HG02852 (cell line): Measurements from ENCODE around the gene MSH5.
A peak's percentile ranks its signal among the peaks of the same experiment; 100 is the strongest.

Experiments used
- ATAC-seq: cut with Tn5 transposase; IDR thresholded peaks from one replicate; pipeline ENCODE4 v1.9.1; 2021; ENCODE audit warnings: mild to moderate bottlenecking, moderate library complexity; ENCODE audit not compliant: unreplicated experiment

The MSH5 gene

GRCh38 chr6:31729515-31729978 is 10.3 kb upstream of the MSH5 start:
- ATAC-seq = peak; percentile 53

DNA sequence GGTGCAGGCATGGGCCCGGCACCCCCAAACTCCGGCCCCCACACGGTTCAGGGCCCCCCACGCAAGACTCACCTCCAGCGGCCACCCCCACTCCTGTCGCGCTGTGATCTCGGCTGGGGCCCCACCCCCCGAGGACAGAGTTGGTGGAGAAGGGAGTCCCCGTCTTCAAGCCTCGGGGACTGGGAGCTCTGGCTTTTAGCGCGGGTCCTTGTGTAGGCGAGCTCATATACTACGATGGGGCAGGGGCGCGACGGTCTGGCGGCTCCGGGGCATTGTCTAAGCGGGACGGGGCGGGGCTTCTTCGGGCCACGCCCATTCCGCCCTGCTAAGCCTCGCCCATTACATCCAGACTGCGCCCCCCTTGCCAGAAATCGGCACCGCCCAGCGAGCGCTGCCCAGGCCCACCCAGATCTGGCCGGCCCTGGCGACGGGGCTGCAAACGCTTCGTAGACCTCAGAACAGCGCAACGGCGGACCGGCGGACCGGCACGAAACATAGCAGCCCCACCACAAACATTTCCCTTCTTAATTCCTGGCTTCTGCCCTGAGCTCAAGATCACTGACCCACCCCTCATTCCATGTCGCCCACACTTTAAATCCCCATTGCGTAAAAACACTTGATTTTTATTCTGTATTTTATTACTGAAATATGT is 9.7 kb upstream of the MSH5 start:
- ATAC-seq = peak; percentile 32

- no peak for ATAC-seq
Measured at GRCh38 chr6:31730631-31731086, 9.1 kb upstream of the MSH5 start.

DNA sequence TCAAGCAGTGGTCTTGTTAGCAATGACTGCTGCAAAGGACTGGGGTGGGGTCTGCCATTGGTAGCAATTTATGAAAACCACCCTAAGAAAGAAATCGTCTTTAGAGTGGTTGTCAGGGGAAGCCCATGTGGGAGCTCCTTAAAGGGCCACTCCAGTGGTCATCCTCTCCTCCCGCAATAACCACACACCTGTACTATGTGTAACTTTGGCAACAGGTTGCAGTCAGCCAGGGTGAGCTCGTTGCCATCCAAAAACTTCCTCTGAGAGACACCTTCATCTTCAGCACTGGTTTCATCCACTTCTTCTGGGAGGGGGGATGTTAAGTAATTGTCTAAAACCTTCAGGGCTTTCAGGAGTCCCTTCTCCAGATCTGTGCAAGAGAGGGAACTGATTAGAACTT is 7.8 kb upstream of the MSH5 start:
- ATAC-seq = no peak

DNA sequence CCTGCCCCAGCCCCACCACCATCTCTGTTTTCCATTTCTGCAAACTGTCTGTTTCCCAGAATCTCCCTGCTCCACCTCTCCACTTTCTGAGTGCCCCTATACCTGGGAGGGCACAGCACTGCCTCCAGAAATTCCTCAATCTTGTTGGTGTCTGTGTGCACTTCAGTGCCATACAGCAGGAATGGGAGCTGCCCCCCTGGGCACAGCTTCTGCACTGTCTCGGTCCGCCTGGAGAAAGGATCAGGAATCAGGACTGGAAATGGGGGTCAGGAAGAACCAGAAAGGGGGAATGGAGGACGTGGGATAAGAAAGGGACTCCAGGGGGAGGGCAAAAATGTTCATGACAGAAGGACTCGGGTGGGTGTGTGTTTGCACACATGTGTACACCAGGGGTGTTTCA is 6.1 kb upstream of the MSH5 start:
- ATAC-seq = no peak

GRCh38 chr6:31734247-31734820 is 5.5 kb upstream of the MSH5 start:
- no peak for ATAC-seq

DNA sequence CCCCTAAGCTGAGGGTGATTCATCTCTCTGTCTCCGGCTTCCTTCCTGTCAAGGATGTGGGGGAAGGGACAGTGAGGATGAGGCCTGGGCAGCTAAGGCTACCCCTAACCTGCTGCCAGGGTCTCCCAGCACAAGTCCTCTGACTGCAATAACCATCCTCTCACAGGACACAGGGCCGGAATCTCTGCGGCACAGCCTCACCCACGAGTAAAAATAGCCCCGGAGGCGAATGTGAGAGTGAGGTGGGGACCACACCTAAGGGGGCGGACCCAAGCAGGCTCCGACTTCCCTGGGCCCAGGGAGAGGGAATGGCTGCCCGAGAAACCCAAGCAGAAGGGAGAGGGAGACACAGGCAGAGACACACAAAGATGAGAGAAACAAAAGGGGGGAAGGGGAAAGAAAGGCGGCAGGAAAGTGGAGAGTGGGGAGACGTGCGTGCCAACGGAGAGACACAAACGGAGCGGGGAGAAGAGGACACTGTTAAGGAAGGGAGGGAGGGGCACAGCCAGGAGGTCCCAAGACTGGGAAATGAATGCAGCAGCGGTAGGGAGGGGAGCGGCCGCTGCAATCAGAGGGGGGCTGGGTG is 4.9 kb upstream of the MSH5 start:
- ATAC-seq = no peak

- no peak for ATAC-seq
Measured at GRCh38 chr6:31736021-31736767, 3.6 kb upstream of the MSH5 start, which contains the start of gene CLIC1. Gene CLIC1 (minus strand): TSS chr6:31736530. CDS start chr6:31736300, 230 bp downstream.

- no peak for ATAC-seq
Measured at GRCh38 chr6:31736768-31737314, 3.0 kb upstream of the MSH5 start.

DNA sequence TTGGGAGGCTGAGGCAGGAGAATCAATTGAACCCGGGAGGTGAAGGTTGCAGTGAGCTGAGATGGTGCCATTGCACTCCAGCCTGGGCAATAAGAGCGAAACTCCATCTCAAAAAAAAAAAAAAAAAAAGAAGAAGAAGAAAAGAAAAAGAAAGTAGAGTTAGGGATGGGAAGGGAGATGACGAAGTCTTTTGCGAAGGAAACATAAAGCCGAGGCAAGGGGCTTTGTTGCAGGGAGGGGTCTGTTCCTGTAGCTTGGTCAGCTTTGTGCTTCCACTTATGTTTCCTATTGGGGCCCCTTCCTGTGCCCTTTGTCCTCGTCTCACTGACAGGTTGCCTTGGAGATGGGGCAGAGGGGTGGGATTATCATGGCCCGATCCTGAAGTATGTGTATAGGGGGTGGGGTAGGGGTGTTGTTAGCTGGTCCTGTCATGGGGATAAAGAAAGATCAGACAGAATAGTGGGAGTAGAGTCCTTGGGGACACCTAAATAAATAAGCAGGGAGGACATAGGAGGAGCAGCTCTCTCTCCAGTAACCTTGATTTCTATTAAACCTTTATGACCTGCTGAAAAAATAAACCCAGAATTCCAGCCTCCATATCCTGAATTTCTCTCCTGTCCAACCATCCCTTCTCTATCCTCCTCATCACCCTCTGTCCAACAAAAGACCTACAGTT is 2.4 kb upstream of the MSH5 start:
- ATAC-seq = no peak

- no peak for ATAC-seq
Measured at GRCh38 chr6:31737991-31738979, 1.5 kb upstream of the MSH5 start.

- ATAC-seq = peak; percentile 1
Measured at GRCh38 chr6:31740397-31741223, 805 bp downstream of the MSH5 start.

DNA sequence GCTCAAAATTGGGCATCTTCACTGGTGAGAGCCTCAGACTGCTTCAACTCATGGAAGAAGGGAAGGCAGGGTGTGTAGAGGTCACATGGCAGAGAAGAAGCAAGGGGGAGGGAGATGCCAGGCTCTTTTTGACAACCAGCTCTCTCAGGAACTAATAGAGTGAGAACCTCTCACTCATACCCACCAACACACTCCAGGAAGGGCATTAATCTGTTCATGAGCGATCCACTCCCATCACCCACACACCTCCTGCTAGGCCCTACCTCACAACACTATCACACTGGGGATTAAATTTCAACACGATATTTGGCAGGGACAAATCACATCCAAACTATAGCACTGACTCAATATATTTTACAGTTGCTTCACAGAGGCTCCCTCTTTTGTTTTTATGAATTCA is 2.0 kb downstream of the MSH5 start:
- no peak for ATAC-seq

DNA sequence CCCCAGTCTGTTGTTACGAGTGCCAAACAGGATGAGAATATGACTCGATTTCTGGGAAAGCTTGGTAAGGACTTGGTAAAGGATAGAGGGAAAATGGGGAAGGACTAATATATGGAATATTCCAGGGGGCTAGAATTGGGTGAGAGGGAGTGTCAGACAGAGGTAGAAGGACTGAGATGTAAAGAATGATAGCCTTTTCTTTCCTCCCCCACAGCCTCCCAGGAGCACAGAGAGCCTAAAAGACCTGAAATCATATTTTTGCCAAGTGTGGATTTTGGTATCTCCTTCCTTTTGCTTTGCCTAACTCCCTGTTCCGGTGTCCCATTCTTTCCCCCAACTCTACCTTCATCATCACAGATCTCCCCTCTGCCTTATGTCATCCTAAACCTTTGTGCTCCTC is 3.1 kb downstream of the MSH5 start:
- no peak for ATAC-seq

DNA sequence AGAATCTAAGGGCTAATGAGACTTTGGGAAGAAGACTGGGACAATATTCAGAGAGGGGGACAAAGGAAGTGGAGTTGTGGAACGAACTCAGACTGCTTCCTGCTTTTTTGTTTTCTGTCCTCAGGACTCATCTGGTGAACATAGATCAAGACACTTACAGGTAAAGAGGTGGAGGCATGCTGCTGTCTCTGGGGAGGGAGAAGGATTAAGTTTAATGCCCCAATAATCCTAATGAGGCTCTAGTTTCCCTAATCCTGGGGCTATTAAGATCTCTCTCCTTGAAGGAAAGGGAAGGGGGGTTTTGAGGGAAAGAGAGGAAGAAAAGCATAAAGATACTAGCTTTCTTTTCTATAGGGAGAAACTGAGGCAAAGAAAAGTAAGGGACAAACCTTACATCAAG is 4.6 kb downstream of the MSH5 start:
- ATAC-seq = no peak

DNA sequence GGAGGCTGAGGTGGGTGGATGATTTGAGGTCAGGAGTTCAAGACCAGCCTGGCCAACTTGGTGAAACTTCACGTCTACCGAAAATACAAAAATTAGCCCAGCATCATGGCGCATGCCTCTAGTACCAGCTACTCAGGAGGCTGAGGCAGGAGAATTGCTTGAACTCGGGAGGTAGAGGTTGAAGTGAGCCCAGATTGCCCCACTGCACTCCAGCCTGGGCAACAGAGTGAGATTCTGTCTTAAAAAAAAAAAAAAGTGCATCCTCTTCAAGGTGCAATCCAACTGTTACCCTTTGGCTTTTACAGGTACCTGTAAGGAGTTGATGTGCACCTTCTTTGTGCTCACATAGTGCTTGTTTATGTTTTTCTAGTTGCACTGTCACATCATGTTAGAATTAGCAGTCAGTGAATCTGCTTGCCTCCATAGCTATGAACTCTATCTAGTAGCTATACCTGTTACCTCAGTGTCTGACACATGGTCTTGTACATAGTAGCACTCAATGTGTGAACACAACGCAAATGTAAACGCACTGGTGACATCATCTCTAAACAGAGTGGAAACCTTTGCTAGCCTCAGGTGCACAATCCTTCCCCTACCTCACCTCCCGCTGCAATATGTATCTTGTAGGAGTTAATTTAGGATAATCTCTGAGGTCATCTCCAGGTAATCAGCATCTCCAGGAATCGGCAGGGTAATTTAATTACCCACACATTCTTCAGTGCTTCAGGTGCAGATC is 9.7 kb downstream of the MSH5 start:
- ATAC-seq = no peak

- ATAC-seq = no peak
Measured at GRCh38 chr6:31750411-31751022, 10.7 kb downstream of the MSH5 start.
